ENCODE results near the gene SYN1. TPM values are rescaled to one million over a fixed set of nuclear protein-coding genes. Genes with fewer than 3 reads are reported as not detected.

The SYN1 gene
- polyA plus RNA-seq, 12 donors: 5.6 to 15.4 (median 10.3) TPM; not detected in 1

- no peak for DNase-seq
Measured at GRCh38 chrX:47637546-47638195, 18.0 kb upstream of the SYN1 start.

- DNase-seq: no peak
Measured at GRCh38 chrX:47634871-47635575, 15.4 kb upstream of the SYN1 start.

GRCh38 chrX:47633689-47634590 is 14.3 kb upstream of the SYN1 start:
- DNase-seq: no peak

DNA sequence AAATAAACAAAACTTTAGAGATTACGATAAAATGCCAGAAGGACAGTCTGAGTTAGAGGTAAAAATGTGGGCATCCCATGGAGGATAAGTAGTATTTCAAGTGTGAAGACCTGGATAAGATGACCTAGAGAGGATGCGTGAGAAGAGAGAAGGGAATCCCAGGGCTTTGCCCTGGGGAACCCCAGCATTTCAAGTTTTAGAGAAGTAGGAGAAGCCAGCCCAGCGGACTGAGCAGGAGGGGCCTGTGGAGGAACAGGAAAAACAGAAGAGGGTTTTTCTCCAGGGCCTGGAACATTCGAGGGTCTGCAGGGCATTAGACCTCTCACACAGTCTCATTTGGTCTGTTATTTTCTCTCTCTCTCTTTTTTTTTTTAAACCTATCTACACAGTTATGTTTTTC is 13.0 kb upstream of the SYN1 start:
- DNase-seq: no peak

GRCh38 chrX:47631676-47632075 is 12.0 kb upstream of the SYN1 start:
- no peak for DNase-seq

GRCh38 chrX:47629419-47630200 is 10.0 kb upstream of the SYN1 start, which contains the start of gene CFP:
Gene CFP (minus strand): TSS chrX:47629930. CDS start chrX:47629844, 86 bp downstream.
- DNase-seq: no peak

- no peak for DNase-seq
Measured at GRCh38 chrX:47628982-47629381, 9.3 kb upstream of the SYN1 start.

GRCh38 chrX:47625365-47625764 is 5.7 kb upstream of the SYN1 start:
- DNase-seq: no peak

DNA sequence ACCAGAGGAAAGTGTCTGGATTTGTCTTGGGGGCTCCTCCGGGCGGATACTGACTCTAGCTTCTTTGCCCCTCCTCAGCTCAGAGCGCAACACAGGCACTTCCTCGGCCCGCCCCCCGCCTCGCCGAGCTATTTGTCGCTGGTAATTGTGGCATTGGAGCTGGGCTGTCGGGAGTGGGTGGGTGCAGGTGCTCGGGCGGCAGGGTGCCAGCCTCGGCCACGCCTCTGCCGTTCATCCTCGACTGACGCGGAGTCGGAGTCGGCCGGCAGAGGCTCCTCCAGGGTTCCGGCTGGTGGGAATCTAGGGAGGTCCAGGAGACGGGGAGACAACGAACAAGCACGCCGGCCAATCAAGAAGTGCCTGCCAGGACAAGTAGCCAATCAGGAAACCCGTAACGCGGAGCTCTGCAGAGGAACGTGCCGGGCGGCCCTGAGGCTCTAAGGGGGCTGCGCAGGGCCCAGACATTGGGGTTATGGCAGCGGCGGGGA is 3.9 kb upstream of the SYN1 start:
- DNase-seq: peak; percentile 55

- DNase-seq: no peak
Measured at GRCh38 chrX:47621851-47622250, 2.2 kb upstream of the SYN1 start.

- no peak for DNase-seq
Measured at GRCh38 chrX:47620303-47620685, 637 bp upstream of the SYN1 start.

DNA sequence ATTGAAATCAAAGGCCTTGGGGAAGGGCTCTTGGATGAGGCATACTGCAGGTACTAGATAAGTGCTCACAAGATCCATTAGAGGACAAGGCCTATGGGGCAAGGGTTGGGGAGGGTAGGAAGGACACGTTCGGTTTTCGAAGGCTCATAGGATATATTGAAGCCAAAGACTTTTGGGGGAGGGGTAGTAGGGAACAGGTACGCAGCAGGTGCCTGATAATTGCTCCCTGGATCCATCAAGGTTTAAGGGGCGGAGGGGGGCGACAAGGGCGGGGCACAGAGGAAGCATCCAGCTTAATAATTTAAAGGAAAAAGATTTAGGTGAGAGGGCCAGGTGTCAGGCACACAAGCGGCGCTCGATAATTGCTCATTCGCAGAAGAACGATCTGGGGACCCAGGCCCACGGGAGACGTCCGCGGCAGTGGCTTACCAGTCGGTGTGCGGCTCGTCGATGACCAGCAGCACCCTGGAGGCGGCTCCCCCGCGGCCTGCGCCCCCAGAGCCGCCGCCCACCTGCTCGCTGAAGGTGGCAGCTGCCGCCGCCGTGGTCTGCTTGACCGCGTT is 653 bp downstream of the SYN1 start:
- no peak for DNase-seq

DNA sequence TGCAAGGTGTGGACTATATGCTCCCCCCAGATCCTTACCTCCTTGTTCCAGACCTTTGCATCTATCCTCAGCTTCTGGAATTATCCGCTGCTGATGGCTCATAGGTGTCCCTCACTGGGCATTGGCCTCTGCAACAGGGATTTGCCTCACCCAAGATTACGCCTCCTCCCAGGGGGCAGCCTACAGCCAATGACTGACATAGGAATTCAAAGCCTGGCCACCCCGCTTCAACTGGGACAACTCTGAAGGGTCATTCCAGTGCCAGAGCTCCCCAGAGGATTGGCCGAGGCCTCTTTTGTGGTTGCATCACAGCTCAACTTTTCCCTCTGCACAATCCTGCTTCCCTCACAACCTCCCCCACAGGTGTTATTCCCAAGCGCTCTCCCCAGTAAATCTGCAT is 5.0 kb downstream of the SYN1 start:
- no peak for DNase-seq

GRCh38 chrX:47613082-47613481 is 6.6 kb downstream of the SYN1 start:
- DNase-seq: no peak

GRCh38 chrX:47612418-47612817 is 7.2 kb downstream of the SYN1 start:
- DNase-seq: no peak

DNA sequence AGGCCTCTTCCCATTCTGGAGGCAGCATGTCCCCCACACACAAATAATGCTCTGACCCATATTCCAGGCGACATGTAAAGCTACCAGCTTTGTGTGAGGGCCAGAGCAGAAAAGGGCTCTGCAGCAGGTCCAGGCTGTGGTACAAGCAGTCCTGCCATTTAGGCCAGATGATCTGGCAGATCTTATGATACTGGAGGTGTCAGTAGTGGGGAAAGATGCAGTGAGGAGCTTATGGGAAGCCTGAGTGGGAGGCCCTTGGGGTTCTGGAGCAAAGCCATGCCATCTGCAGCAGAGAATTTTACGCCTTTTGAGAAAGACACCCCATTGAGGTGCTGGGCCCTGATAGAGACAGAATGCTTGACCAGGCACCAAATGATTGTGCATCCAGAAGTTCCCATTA is 7.7 kb downstream of the SYN1 start:
- DNase-seq: no peak

- DNase-seq: no peak
Measured at GRCh38 chrX:47611489-47611888, 8.2 kb downstream of the SYN1 start.

DNA sequence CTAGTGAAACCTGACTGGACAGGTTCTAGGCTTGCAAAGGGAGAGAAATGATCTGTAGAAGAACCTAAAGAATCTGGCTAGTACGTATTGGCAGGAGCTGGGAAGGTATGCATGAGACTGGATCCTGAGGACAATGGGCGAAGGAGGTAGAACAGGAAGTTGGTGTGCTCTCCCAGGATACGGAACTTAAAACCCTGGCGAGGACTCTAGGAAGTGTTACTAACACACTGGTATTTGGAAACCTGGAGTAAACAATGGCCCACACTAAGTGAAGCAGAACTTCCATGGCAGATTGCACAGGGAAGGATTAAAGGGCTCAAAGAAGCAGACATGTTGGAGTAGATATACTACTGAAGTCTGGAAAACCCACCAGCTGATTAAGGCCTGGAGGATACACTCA is 9.1 kb downstream of the SYN1 start:
- DNase-seq: no peak

DNA sequence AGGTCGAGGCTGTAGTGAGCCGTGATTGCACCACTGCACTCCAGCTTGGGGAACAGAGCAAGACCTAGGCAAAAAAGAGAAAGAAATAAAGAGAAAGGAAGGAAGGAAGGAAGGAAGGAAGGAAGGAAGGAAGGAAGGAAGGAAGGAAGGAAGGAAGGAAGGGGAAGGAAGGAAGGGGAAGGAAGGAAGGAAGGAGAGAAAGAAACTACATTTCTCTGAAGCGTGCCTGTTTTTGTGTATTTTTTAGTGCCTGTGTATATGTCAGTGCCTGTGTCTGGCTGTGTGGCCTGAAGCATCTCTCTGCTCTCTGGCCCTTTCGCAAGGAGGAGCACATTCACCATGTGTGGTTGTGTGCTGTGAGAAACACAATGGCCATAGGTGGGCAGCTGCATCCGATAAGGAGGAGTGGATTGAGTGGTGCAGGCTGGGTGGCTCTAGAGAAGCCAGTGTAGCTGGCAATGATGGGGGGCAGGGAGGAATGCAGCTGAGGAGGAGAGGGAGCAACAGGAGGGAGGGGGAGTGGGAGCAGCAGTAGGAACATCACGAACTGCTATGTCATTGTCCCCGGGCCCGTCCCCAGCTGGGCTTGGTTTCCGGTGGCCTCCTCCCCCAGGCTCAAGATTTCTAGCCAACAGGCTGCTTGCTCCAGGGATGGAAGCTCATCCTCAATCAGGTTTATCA is 11.4 kb downstream of the SYN1 start:
- no peak for DNase-seq

GRCh38 chrX:47607091-47607490 is 12.6 kb downstream of the SYN1 start:
- DNase-seq: no peak

GRCh38 chrX:47605024-47605423 is 14.6 kb downstream of the SYN1 start:
- no peak for DNase-seq
